ENCODE data around the gene PRDM12.

Gene PRDM12

DNA sequence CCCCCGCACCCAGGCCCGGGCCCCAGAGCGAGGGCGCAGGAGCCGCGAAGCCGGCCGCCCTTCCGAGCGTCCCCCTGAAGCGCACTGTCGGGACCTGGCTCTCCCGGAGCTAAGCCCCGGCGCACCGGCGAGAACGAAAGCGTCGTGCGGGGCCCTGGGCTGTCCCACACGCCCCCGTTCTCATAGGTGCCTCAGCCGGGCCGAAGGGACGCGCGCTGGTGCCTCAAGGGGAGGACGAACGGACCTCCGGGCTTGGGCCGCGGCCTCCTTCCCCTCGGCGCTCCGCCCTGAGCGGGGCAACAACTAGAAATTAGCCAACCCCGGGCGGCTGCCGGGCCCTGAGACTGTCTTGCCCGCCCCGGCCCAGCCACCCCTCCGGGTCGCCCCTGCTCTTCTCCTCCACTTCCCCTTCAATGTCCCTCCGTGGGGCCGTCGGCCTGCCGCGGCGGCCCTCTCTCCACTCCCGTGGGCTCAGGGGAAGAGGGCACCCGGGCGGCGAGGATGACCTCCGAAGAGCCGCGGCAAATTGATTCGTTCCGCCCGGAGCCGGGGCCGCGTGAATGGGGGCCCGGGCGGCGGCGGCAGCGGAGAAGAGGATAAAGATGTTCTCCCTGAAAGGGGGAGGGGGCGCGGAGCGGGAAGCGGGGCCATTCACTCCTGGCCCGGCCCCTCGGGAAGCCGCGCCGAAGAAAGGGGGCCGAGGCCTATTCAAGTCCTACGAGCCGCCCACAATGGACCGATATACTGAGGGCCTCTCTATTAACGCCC, 3.5 kb upstream of the PRDM12 start:
- DNase-seq (ENCODE audit: low read depth), result no peak
- no peak overlapping the region for H3K4me3 ChIP-seq (ENCODE audit: low read depth, low read length)
- TF ChIP-seq, protein P1, sequence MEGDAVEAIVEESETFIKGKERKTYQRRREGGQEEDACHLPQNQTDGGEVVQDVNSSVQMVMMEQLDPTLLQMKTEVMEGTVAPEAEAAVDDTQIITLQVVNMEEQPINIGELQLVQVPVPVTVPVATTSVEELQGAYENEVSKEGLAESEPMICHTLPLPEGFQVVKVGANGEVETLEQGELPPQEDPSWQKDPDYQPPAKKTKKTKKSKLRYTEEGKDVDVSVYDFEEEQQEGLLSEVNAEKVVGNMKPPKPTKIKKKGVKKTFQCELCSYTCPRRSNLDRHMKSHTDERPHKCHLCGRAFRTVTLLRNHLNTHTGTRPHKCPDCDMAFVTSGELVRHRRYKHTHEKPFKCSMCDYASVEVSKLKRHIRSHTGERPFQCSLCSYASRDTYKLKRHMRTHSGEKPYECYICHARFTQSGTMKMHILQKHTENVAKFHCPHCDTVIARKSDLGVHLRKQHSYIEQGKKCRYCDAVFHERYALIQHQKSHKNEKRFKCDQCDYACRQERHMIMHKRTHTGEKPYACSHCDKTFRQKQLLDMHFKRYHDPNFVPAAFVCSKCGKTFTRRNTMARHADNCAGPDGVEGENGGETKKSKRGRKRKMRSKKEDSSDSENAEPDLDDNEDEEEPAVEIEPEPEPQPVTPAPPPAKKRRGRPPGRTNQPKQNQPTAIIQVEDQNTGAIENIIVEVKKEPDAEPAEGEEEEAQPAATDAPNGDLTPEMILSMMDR (IDR thresholded peaks at IDR 0.05; ENCODE audit: insufficient read depth, low read depth, low read length, missing control alignments), result no peak

DNA sequence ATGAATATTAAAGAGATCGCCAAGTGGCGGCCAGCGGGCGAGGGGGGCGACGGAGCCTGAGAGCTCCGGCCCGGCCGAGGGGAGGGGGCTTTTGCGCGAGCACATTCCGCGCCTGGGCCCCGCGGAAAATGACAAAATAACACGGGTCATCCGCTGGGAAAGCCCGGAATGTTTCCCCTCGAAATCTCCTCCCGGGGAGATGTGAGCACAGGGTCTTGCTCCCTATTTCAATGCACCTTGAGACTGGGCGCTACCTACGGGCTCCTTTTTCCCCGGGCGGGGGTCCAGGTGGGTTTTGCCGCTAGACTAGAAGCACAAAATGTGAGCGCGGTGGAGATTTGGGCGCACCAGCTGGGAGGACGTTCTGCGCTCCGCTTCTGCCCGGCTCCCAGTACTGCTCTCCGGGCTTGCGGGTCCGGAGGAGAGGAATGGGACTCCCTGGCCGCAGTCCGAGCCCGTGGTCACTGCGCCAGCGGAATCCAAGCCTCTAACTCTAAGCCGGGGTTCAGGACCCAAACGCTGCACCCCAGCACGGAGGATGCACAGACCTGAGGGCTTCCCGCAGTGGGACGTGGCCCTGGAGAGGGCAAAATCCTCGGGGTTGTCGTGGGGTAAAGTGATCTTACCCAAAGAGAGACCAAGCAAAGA, 2.8 kb upstream of the PRDM12 start:
- no peak overlapping the region for H3K4me3 ChIP-seq (ENCODE audit: low read depth, low read length)
- no peak for DNase-seq (ENCODE audit: low read depth)
- TF ChIP-seq, protein P1 (IDR thresholded peaks at IDR 0.05; ENCODE audit: insufficient read depth, low read depth, low read length, missing control alignments), result no peak

DNA sequence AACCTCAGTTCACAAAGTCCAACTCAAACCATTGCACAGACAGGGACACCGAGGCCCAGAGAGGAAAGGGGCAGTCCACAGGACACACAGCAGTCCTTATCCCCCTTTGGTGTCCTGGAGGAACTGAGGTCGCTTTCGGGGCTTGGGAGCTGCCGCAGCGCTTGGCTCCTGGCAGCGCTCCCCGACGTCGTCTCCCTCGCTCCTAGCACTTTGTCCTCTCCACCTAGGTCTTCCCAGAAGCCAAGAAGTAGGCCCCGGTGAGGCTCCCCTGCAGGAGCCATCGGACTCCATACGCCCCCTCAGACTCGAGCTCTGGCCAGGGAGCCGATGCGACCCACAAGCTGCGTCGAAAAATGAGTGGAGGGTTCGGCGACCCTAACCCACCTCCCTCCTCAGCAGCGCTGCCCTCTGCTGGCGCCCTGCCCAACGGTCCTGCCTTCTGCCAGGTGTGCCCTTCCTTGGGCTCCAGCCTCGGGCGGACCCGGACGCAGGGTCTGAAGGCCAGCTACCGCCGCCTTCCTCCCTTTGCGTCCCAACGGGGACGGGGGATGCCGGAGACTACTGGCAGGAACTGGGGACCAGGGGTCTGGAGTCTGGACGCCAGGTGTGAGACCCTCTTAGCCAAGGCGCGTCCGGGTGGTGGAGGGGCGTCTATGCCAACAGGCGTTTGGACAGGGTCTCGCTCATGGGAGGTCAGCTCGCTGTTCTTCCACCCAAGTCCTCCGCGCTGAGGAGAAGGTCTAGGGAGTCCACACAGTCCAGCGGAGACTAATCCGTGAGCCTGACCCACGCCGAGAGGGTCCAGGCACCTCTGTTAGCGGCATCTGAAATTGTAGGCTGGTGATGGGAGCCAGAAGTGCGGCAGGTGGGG, 2.1 kb upstream of the PRDM12 start:
- no peak for DNase-seq (ENCODE audit: low read depth)
- no peak overlapping the region for H3K4me3 ChIP-seq (ENCODE audit: low read depth, low read length)
- TF ChIP-seq, protein P1 (IDR thresholded peaks at IDR 0.05; ENCODE audit: insufficient read depth, low read depth, low read length, missing control alignments), result no peak

DNA sequence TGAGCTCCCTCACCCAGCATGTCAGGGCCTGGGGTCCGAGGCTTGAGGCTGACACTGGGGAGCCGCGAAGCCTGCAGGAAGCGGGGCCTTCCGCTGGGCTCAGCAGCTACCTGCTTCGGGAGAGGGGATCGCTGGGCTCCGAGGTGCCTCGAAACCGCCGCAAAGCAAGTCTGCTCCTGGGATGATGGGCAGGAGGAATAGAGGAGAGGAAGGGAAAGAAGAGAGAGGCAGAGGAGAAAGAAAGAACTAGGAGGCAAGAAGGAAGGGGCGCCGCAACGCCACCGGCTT, 1.5 kb upstream of the PRDM12 start:
- TF ChIP-seq, protein P1 (IDR thresholded peaks at IDR 0.05; ENCODE audit: insufficient read depth, low read depth, low read length, missing control alignments), result no peak
- no peak for DNase-seq (ENCODE audit: low read depth)
- H3K4me3 ChIP-seq (ENCODE audit: low read depth, low read length), result no peak overlapping the region

DNA sequence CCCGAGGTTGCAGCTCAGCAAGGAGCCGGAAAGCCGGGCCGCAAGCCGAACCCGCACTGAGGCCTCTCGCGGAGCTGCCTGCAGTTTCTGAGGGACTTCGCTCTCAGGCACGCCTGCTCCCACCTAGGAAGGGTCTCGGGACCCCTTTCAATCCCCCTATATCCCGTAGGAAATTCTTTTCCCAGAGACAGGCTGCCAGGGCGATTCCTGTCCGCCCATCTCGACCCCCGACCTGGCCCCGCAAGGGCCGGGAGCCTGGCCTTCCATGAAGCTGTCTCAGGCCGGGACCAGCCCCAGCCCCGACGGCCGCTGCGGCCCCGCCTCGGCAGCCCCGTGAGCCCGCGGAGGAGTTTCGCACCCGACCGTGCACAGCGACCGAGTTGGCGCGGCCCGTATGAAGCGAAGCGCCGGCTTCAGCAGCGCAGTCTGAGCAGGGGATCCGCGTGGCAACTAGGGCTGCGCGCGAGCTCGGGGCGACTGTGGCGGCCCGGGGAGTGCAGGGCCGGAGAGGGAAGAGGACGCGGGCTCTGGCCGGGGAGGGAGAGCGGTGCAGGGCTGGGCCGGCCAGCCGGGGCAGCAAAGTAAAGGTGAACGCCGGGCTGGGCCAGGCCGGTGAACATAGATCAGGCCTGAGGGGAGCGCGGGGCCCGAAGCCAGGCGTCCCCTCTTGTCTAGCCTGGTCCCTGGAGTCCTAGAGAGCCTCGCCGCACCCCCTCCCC, 977 bp upstream of the PRDM12 start:
- no peak overlapping the region for H3K4me3 ChIP-seq (ENCODE audit: low read depth, low read length)
- DNase-seq (ENCODE audit: low read depth), result no peak
- TF ChIP-seq, protein P1 (IDR thresholded peaks at IDR 0.05; ENCODE audit: insufficient read depth, low read depth, low read length, missing control alignments), result no peak

DNA sequence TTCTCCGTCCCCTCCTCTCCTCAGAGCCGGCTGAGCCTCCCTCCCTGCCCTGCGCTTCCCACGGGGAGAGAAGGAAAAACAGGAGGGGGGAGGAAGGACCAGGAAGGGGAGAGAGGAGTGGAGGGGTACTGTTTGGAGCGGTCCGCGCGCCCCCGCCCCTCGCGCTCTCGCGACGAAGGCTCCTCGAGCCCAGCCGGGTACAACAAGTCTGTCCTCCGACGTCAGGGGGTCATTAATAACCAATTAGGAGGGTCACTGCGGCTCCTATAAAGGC, 480 bp upstream of the PRDM12 start:
- H3K4me3 ChIP-seq (ENCODE audit: low read depth, low read length), result no peak overlapping the region
- no peak for DNase-seq (ENCODE audit: low read depth)

More for the DNA sequence above, 480 bp upstream of the PRDM12 start:
- TF ChIP-seq, protein P1 (IDR thresholded peaks at IDR 0.05; ENCODE audit: insufficient read depth, low read depth, low read length, missing control alignments), result no peak

Data from GM12865 (cell line).